Lung (tissue), 12 donors: ENCODE results near the gene CCDC78. TPM values are rescaled to one million over a fixed set of nuclear protein-coding genes. Genes with fewer than 3 reads are reported as not detected.

Experiments
- ATAC-seq: fragments of 200-7000 bp; cut with Tn5 transposase; one replicate; pipeline ENCODE4 v1.9.1; 2020; ENCODE audit warnings: moderate number of reproducible peaks; ENCODE audit not compliant: insufficient read depth, low FRiP score
- DNase-seq, 3 donors: peaks; one replicate each; pipeline ENCODE4 v3.0.0-alpha.2; 2013 to 2017
- H3K27ac ChIP-seq, 2 donors: one replicate each; pipeline ENCODE4 v1.5.1; 2013; ENCODE audit warnings: mild to moderate bottlenecking in 2 of 2, moderate library complexity in 2 of 2, control low read depth in 1 of 2, inconsistent platforms in 1 of 2, low read depth in 1 of 2, low read length in 1 of 2
- H3K27me3 ChIP-seq, 3 donors: one replicate each; pipeline ENCODE4 v1.5.1; 2013; ENCODE audit warnings: low read length in 2 of 3; ENCODE audit not compliant: control insufficient read depth in 3 of 3, insufficient read depth in 3 of 3
- H3K36me3 ChIP-seq, 4 donors: one replicate each; pipeline ENCODE4 v1.5.1; 2013; ENCODE audit warnings: low read length in 4 of 4, mild to moderate bottlenecking in 1 of 4, moderate library complexity in 1 of 4; ENCODE audit not compliant: control insufficient read depth in 4 of 4, insufficient read depth in 4 of 4
- H3K4me1 ChIP-seq, 5 donors: one replicate each; pipeline ENCODE4 v1.5.1; 2013; ENCODE audit warnings: low read length in 5 of 5, mild to moderate bottlenecking in 2 of 5, moderate library complexity in 1 of 5; ENCODE audit not compliant: control insufficient read depth in 5 of 5, insufficient read depth in 5 of 5
- H3K4me3 ChIP-seq: one replicate; pipeline ENCODE4 v1.5.1; 2013; ENCODE audit warnings: mild to moderate bottlenecking, control low read depth, moderate library complexity
- H3K9ac ChIP-seq, 2 donors: one replicate each; pipeline ENCODE4 v1.5.1; 2013; ENCODE audit warnings: low read length in 2 of 2, control low read depth in 1 of 2; ENCODE audit not compliant: insufficient read depth in 1 of 2
- H3K9me3 ChIP-seq, 4 donors: one replicate each; pipeline ENCODE4 v1.5.1; 2013; ENCODE audit warnings: low read length in 3 of 4, mild to moderate bottlenecking in 1 of 4, moderate library complexity in 1 of 4; ENCODE audit not compliant: control insufficient read depth in 4 of 4, insufficient read depth in 3 of 4
- CTCF ChIP-seq: IDR thresholded peaks from 2 replicates; pipeline ENCODE4 v1.5.1; 2012; ENCODE audit warnings: mild to moderate bottlenecking; ENCODE audit errors: control extremely low read depth, extremely low read depth
- WGBS, 2 donors: extraction: QIAGEN DNeasy Blood & Tissue Kit; methylation state at CpG; one replicate each; pipeline ENCODE4 v1.1.7; 2013; 5-methylcytosine and 5-hydroxymethylcytosine counted together
- polyA plus RNA-seq, 2 donors: library from polyadenylated mRNA; stranded (reverse); fragments of 200-250 nt; gene quantifications; one replicate each; pipeline ENCODE4 v1.2.1, GENCODE V29; 2013
- total RNA-seq, 2 donors: library from RNA; depleted of rRNA in 1 of 2; stranded (reverse); fragments of >200 nt in 1 of 2; gene quantifications; one replicate each; pipeline ENCODE4 v1.2.1, GENCODE V29; 2014 to 2021
- donor health status: control.
- donor health status: control.
- donor health status: Bipolar disorder and iron deficiency.
- donor health status: healthy.
- donor health status: DM: yes; HTN: yes; CAD: no.

CCDC78 gene
- total and polyA plus RNA-seq, 4 donors: 25.6 to 71.6 (median 37.0) TPM

GRCh38 chr16:676913-677312 is 49.3 kb downstream of the CCDC78 start:
- 49 to 63% methylated on average over 23 of the region's 23 CpGs for WGBS, 2 donors
- H3K27me3 ChIP-seq: no peaks in the 10 kb centered on the region
- DNase-seq (no peak), ATAC-seq (no peak)
- peaks cover 5 to 24% (median 14%) of the 10 kb centered on the region in 4 donors for H3K36me3 ChIP-seq
- H3K4me3 ChIP-seq: no peak overlapping the region
- no peak overlapping the region for H3K27ac ChIP-seq
- H3K9me3 ChIP-seq: peaks cover 0 to 4% (median 0%) of the 10 kb centered on the region in 4 donors
- TF ChIP-seq CTCF: no peak
- H3K4me1 ChIP-seq: peaks cover 4 to 26% (median 17%) of the 10 kb centered on the region in 5 donors
- no peak overlapping the region for H3K9ac ChIP-seq

- no peak for DNase-seq
- H3K9ac ChIP-seq: no peak overlapping the region
Measured at GRCh38 chr16:676565-676902, 49.7 kb downstream of the CCDC78 start.

GRCh38 chr16:675884-676564 is 50.2 kb downstream of the CCDC78 start:
- Histone ChIP-seq H3K27ac (no peak overlapping the region), H3K9me3 (peaks cover 0 to 4% (median 0%) of the 10 kb centered on the region in 4 donors), H3K9ac (no peak overlapping the region), H3K36me3 (peaks cover 2 to 29% (median 13%) of the 10 kb centered on the region in 4 donors), H3K4me1 (peaks cover 0 to 18% (median 11%) of the 10 kb centered on the region in 5 donors), H3K4me3 (no peak overlapping the region), H3K27me3 (no peaks in the 10 kb centered on the region)
- DNase-seq: no peak
- no peak for TF ChIP-seq CTCF
- ATAC-seq: no peak
- WGBS, 2 donors: 51 to 56% methylated on average over 19 to 25 of the region's 25 CpGs

More at GRCh38 chr16:676565-676902, 49.7 kb downstream of the CCDC78 start:
- Histone ChIP-seq H3K4me1 (peaks cover 2 to 23% (median 13%) of the 10 kb centered on the region in 5 donors), H3K27ac (no peak overlapping the region), H3K27me3 (no peaks in the 10 kb centered on the region), H3K9me3 (peaks cover 0 to 4% (median 0%) of the 10 kb centered on the region in 4 donors), H3K36me3 (peaks cover 1 to 24% (median 12%) of the 10 kb centered on the region in 4 donors), H3K4me3 (no peak overlapping the region)
- ATAC-seq: no peak
- TF ChIP-seq CTCF: no peak
- WGBS, 2 donors: 82 to 87% methylated on average over 20 to 21 of the region's 21 CpGs
